SU-DHL-6 (cell line): Measurements from ENCODE around the gene SLC44A4.

Experiments used
- H2AFZ ChIP-seq: fragments of 200-600 bp; sonication (generic); 2 replicates; pipeline ENCODE4 v1.6.1; 2014; ENCODE audit warnings: low read depth, mild to moderate bottlenecking, moderate library complexity, mixed read lengths, antibody characterized with exemption, low read length; ENCODE audit not compliant: severe bottlenecking
- H3F3A ChIP-seq: fragments of 200-600 bp; shearing (Covaris generic); 2 replicates; pipeline ENCODE4 v1.6.0; 2016; ENCODE audit warnings: antibody characterized with exemption, mild to moderate bottlenecking; ENCODE audit not compliant: insufficient read depth
- H3K27ac ChIP-seq: fragments of 200-600 bp; sonication (generic); 2 replicates; pipeline ENCODE4 v1.5.1; 2016; ENCODE audit warnings: low read depth, mild to moderate bottlenecking, low read length, moderate library complexity, mixed read lengths
- H3K27me3 ChIP-seq: fragments of 200-600 bp; sonication (generic), shearing (Covaris generic); 2 replicates; pipeline ENCODE4 v1.6.0; 2014; ENCODE audit warnings: mild to moderate bottlenecking, low read length
- H3K36me3 ChIP-seq: fragments of 200-600 bp; sonication (generic); 2 replicates; pipeline ENCODE4 v1.6.1; 2014; ENCODE audit warnings: mild to moderate bottlenecking, low read length, mixed read lengths
- H3K4me2 ChIP-seq: fragments of 300-600, 200-600 bp; shearing (Covaris generic), sonication (generic); 2 replicates; pipeline ENCODE4 v1.6.0; 2014; ENCODE audit warnings: low read length, low read depth, mild to moderate bottlenecking; ENCODE audit not compliant: poor library complexity, severe bottlenecking
- H3K4me3 ChIP-seq: fragments of 200-600 bp; sonication (generic); 2 replicates; pipeline ENCODE4 v1.5.1; 2014; ENCODE audit warnings: antibody characterized with exemption, low read length, mild to moderate bottlenecking, mixed read lengths; ENCODE audit not compliant: insufficient read depth, poor library complexity, severe bottlenecking
- H3K79me2 ChIP-seq: fragments of 200-600 bp; sonication (generic); 2 replicates; pipeline ENCODE4 v1.6.1; 2014; ENCODE audit warnings: mild to moderate bottlenecking, low read length, moderate library complexity; ENCODE audit not compliant: insufficient read depth
- H3K9ac ChIP-seq: fragments of 200-600 bp; sonication (generic); 2 replicates; pipeline ENCODE4 v1.7.0; 2014; ENCODE audit warnings: mild to moderate bottlenecking, low read length
- H3K9me2 ChIP-seq: fragments of 200-600 bp; sonication (generic); replicated peaks from 2 replicates; pipeline ENCODE4 v1.6.1; 2014; ENCODE audit warnings: low read length; ENCODE audit not compliant: insufficient read depth
- H3K9me3 ChIP-seq: fragments of 200-600 bp; sonication (generic); 2 replicates; pipeline ENCODE4 v1.6.1; 2014; ENCODE audit warnings: low read length, mixed read lengths; ENCODE audit not compliant: insufficient read depth
- H4K20me1 ChIP-seq: fragments of 200-600 bp; sonication (generic); 2 replicates; pipeline ENCODE4 v1.6.1; 2014; ENCODE audit warnings: low read depth, mild to moderate bottlenecking, antibody characterized with exemption, low read length, moderate library complexity, mixed read lengths
- CTCF ChIP-seq: fragments of 200-600 bp; sonication (generic); IDR thresholded peaks from one replicate; pipeline ENCODE4 v1.5.1; 2017; ENCODE audit warnings: antibody characterized with exemption, mild to moderate bottlenecking, low read length, moderate library complexity; ENCODE audit not compliant: insufficient read depth, poor library complexity, severe bottlenecking
- EZH2phosphoT487 ChIP-seq: fragments of 200-600 bp; sonication (generic), shearing (Covaris generic); conservative IDR thresholded peaks from 2 replicates; pipeline ENCODE4 v1.6.1; 2018; ENCODE audit warnings: mild to moderate bottlenecking, antibody characterized with exemption, low read length, moderate library complexity, mixed read lengths

The SLC44A4 gene

GRCh38 chr6:31878222-31878621 is 575 bp downstream of the SLC44A4 start:
- Histone ChIP-seq H3K4me2 (no peak overlapping the region), H3K9ac (no peak overlapping the region)

GRCh38 chr6:31877651-31878161 is 1.1 kb downstream of the SLC44A4 start:
- Histone ChIP-seq H3K27ac (no peak overlapping the region), H3K9me3 (no peaks in the 10 kb centered on the region), H3K79me2 (no peaks in the 10 kb centered on the region), H3K9me2 (no peaks in the 10 kb centered on the region), H3F3A (no peaks in the 10 kb centered on the region), H3K4me2 (no peak overlapping the region), H3K9ac (no peak overlapping the region), H3K4me3 (no peak overlapping the region), H3K27me3 (no peaks in the 10 kb centered on the region), H3K36me3 (no peaks in the 10 kb centered on the region), H4K20me1 (no peaks in the 10 kb centered on the region), H2AFZ (no peak overlapping the region)
- TF ChIP-seq CTCF (no peak), EZH2phosphoT487 (no peak)

More at GRCh38 chr6:31878222-31878621, 575 bp downstream of the SLC44A4 start:
- no peak for TF ChIP-seq CTCF
- TF ChIP-seq EZH2phosphoT487: no peak
- no peak overlapping the region for H2AFZ ChIP-seq
- no peaks in the 10 kb centered on the region for H4K20me1 ChIP-seq
- H3K27ac ChIP-seq: no peak overlapping the region
- no peaks in the 10 kb centered on the region for H3K36me3 ChIP-seq
- no peaks in the 10 kb centered on the region for H3K9me2 ChIP-seq
- no peaks in the 10 kb centered on the region for H3K9me3 ChIP-seq
- H3K27me3 ChIP-seq: no peaks in the 10 kb centered on the region
- H3F3A ChIP-seq: no peaks in the 10 kb centered on the region
- H3K4me3 ChIP-seq: no peak overlapping the region
- no peaks in the 10 kb centered on the region for H3K79me2 ChIP-seq

GRCh38 chr6:31877125-31877650 is 1.6 kb downstream of the SLC44A4 start:
- H3K79me2 ChIP-seq: no peaks in the 10 kb centered on the region
- no peaks in the 10 kb centered on the region for H4K20me1 ChIP-seq
- no peaks in the 10 kb centered on the region for H3K9me3 ChIP-seq
- no peaks in the 10 kb centered on the region for H3F3A ChIP-seq
- no peak overlapping the region for H2AFZ ChIP-seq
- H3K9ac ChIP-seq: no peak overlapping the region
- no peaks in the 10 kb centered on the region for H3K27me3 ChIP-seq
- H3K9me2 ChIP-seq: no peaks in the 10 kb centered on the region
- H3K4me3 ChIP-seq: no peak overlapping the region
- no peak overlapping the region for H3K4me2 ChIP-seq
- no peaks in the 10 kb centered on the region for H3K36me3 ChIP-seq
- TF ChIP-seq EZH2phosphoT487 (no peak), CTCF (no peak)
- no peak overlapping the region for H3K27ac ChIP-seq
